Hippocampal formation (tissue), 2 donors: ENCODE data around the gene PAN3.

Source experiments
- DNase-seq, 2 donors: peaks; one replicate each; lab custom pipeline; 2025; lab: John Stamatoyannopoulos, UW

Gene PAN3

DNA sequence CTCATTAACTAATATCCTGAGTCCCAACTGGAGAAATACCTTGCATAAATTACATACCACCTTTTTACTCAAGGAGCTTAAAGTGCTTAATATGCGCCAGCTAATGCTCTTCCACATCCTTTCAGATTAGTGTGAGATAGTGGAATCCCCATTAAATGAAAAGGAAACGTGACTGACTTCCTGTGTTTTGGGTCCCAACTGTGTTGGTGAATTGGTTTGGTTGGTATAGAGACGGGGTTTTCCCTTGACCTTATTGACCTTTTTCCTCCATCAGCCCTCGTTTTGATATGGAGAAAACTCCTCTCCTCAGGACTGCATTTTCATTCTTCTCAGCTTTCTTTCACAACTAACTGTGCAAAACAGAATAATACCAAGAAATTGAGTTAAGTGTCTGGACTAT lies 163.5 kb downstream of the PAN3 start:
- DNase-seq, result no peak

GRCh38 chr13:28306325-28306724 lies 168.0 kb downstream of the PAN3 start:
- DNase-seq, result no peak

GRCh38 chr13:28313579-28313978 lies 175.2 kb downstream of the PAN3 start:
- DNase-seq, result no peak

DNA sequence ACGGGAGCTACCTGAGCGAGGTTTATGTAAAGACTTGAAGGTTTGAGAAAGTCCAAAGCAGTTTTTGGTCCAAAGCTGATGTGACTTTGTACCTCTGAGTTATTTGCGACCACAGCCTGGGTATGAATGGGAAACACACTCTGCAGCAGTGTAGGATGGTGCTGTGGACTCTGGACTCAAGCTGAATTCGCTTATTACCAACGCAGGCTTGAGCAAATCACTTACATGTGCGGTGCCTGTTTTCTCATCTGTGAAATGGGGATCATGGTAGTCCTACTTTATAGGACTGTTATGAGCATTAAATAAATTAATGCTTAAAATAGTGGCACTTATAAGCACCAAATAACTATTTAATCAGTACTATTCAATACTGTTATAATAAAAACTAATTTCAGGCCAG lies 176.5 kb downstream of the PAN3 start:
- DNase-seq, result no peak

DNA sequence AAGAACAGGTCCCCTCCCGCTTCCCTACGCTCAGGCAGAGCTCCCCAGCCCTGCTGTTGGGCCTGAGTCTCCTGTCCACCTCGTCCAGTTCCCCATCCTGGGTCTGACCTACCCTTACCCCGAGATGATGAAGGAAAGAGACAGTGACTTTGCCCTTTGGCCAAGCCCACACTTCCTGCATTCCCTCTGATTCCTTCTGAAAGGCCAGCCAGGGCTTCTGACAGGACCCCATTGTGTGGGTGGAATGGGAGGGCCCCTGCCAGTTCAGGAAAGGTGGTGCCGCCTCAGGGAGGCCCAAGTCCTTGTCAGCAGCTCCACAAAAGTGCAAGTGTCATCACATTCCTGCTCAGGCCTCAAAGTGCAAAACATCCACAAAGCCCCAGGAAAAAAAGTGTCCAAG lies 177.8 kb downstream of the PAN3 start:
- DNase-seq, result no peak

GRCh38 chr13:28316836-28317235 lies 178.5 kb downstream of the PAN3 start:
- no peak for DNase-seq

- no peak for DNase-seq
Observed at GRCh38 chr13:28318496-28318895, 180.2 kb downstream of the PAN3 start.

- no peak for DNase-seq
Observed at GRCh38 chr13:28319528-28319927, 181.2 kb downstream of the PAN3 start.

GRCh38 chr13:28320209-28320608 lies 181.9 kb downstream of the PAN3 start:
- no peak for DNase-seq

GRCh38 chr13:28320884-28321574 lies 182.7 kb downstream of the PAN3 start:
- no peak for DNase-seq

GRCh38 chr13:28321756-28322155 lies 183.4 kb downstream of the PAN3 start:
- DNase-seq, result no peak

- no peak for DNase-seq
Observed at GRCh38 chr13:28322256-28322905, 184.0 kb downstream of the PAN3 start.

DNA sequence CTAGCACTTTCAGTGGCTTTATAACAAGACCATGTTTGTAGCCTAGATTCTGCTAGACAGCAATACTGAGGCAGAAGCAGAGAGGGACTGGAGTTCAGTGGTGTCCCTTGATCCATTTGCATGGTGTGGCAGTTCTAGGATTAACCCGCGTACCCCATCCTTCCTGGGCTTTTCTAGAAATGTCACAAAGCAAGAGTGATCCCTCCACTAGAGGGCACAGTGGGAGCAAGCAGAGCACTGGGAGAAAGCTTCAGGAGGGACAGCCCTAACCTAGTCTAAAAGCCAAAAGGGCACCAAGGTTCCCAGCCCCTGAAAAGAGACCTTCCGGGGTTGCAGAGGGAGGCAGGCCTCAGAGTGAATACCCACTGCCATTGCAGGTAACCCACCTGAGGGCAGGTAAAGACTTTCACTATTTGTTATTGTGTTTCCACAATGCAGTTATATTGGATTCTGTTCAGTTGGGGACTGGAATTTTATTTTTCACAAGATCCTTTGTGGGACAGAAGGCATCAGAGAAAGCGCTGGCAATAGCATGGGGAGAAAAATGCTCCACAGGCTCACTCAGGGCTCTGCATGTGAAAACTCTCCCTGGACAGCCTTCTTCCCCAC lies 185.9 kb downstream of the PAN3 start:
- DNase-seq, result peak; percentile 18 to 26

GRCh38 chr13:28325022-28325421 lies 186.7 kb downstream of the PAN3 start:
- no peak for DNase-seq

- no peak for DNase-seq
Observed at GRCh38 chr13:28326056-28326455, 187.7 kb downstream of the PAN3 start.

- no peak for DNase-seq
Observed at GRCh38 chr13:28327373-28328270, 189.3 kb downstream of the PAN3 start.

GRCh38 chr13:28328271-28328607 lies 189.9 kb downstream of the PAN3 start:
- DNase-seq, result no peak

DNA sequence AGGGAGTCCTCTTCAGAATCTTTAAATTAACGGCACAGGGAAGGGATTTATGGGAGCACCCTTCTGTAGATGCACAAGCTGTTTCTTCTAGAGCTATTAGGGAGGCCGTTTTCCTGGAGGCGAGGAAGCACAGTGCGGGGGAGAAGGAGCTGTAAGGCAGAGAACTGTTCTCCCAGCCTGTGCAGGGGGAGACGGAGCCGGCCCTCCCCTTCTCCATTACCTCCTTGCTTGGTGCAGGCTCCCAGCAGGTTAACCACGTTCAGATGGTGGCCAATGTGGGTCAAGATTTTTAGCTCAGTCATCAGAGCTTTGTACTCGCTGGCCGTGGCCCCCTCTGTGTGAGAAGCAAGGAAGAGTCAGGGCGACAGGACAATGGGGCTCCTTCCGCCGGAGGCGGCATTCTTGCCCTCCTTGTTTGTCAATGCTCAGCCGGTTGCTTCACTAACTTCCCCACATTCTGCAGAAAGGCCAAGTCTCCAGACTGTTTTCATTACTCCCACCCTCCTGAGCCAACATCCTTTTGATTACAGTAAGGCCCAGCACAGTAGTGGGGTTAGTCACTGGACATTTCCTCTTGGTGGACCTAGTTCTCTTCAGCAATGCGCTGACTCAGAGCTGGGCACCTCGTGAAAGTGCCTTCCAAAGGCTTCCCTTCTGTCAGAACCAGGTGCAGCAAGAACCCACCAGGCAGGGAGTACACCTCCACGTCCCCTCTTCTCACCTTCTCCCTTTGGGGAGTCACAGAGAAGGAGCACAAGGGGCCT lies 191.2 kb downstream of the PAN3 start:
- DNase-seq, result no peak

GRCh38 chr13:28333204-28333881 lies 195.0 kb downstream of the PAN3 start:
- DNase-seq, result no peak

DNA sequence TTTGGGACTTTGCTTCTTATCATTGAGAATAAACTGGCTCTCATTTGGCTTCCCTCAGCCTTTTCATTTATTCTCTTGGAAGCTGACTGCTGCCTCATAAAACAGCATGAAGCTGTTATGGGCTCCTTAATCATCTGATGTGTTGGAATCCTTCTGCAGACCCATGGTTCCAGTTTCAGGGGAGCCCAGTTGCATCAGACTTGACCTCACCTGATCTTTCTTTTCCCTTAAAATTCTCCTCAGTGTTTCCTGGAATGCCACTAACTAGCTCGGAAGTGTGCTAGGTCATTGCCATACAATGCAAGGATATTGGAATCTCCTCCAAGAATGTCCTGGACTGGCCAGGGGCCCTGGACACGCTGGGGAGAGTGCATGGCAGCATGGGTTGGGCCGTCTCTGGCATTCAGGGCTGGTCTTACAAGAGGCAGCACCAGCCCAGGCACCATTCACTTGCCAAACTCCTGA lies 197.9 kb downstream of the PAN3 start:
- DNase-seq, result no peak
